Effector memory CD8-positive, alpha-beta T cell (primary cell): ENCODE measurements around the gene PCNT.

Experiments
- ATAC-seq: fragments of 150-1000 bp; cut with Tn5 transposase; replicated peaks from 2 replicates; pipeline ENCODE4 v1.10.0; 2021; ENCODE audit warnings: mild to moderate bottlenecking, moderate library complexity
- DNase-seq, 3 experiments: peaks; one replicate each; pipeline ENCODE4 v3.0.0; 2021
- H3K27ac Mint-ChIP-seq, 2 donors: one replicate each; pipeline ENCODE4 v1.8.0; 2022; ENCODE audit warnings: mild to moderate bottlenecking in 2 of 2, mixed read lengths in 2 of 2, moderate library complexity in 2 of 2
- H3K27me3 Mint-ChIP-seq, 2 donors: one replicate each; pipeline ENCODE4 v1.8.0; 2022; ENCODE audit warnings: mixed read lengths in 2 of 2
- H3K36me3 Mint-ChIP-seq: one replicate; pipeline ENCODE4 v1.8.0; 2022; ENCODE audit warnings: mild to moderate bottlenecking, moderate library complexity, mixed read lengths; ENCODE audit not compliant: insufficient read depth
- H3K4me1 Mint-ChIP-seq, 2 donors: one replicate each; pipeline ENCODE4 v1.8.0; 2022; ENCODE audit warnings: low read depth in 2 of 2, mixed read lengths in 2 of 2
- H3K4me3 Mint-ChIP-seq, 2 donors: one replicate each; pipeline ENCODE4 v1.8.0; 2022; ENCODE audit warnings: mild to moderate bottlenecking in 2 of 2, mixed read lengths in 2 of 2, moderate library complexity in 2 of 2
- H3K9me3 Mint-ChIP-seq, 2 donors: one replicate each; pipeline ENCODE4 v1.8.0; 2022; ENCODE audit warnings: mixed read lengths in 2 of 2
- total RNA-seq, 9 experiments: gene quantifications; one replicate each; lab custom pipeline; 2026; lab: John Stamatoyannopoulos, UW

Gene PCNT
- total RNA-seq = 82.8 to 313 (median 157) reads per million in 9 experiments

- ATAC-seq (peak; percentile 80), DNase-seq (peak; percentile 97 to 99 (median 97))
- H3K36me3 Mint-ChIP-seq = peaks cover 31% of the 10 kb centered on the region
- peak within 1 kb of the TSS; percentile 94 to 97 for H3K27ac Mint-ChIP-seq
- H3K9me3 Mint-ChIP-seq = no peaks in the 10 kb centered on the region
- no peaks in the 10 kb centered on the region for H3K27me3 Mint-ChIP-seq
- peak within 1 kb of the TSS; percentile 97 to 98 for H3K4me3 Mint-ChIP-seq
- H3K4me1 Mint-ChIP-seq = peaks cover 12 to 19% of the 10 kb centered on the region in 2 donors
Observed at GRCh38 chr21:46323710-46324389, at the start of gene PCNT, which contains the start of gene C21orf58. Gene PCNT (plus strand): TSS chr21:46324156. CDS start chr21:46324229, 73 bp downstream. Gene C21orf58 (minus strand): TSS chr21:46323870. CDS start chr21:46322738, 1,132 bp downstream.

GRCh38 chr21:46274797-46275390, 49.1 kb upstream of the PCNT start:
- H3K9me3 Mint-ChIP-seq = no peaks in the 10 kb centered on the region
- no peak overlapping the region for H3K4me3 Mint-ChIP-seq
- ATAC-seq (no peak), DNase-seq (no peak)
- peaks cover 1 to 4% of the 10 kb centered on the region in 2 donors for H3K4me1 Mint-ChIP-seq
- H3K27ac Mint-ChIP-seq = peak overlapping the region in 1 of 2 donors; percentile 57
- H3K27me3 Mint-ChIP-seq = no peaks in the 10 kb centered on the region
- H3K36me3 Mint-ChIP-seq = peaks cover 97% of the 10 kb centered on the region

DNA sequence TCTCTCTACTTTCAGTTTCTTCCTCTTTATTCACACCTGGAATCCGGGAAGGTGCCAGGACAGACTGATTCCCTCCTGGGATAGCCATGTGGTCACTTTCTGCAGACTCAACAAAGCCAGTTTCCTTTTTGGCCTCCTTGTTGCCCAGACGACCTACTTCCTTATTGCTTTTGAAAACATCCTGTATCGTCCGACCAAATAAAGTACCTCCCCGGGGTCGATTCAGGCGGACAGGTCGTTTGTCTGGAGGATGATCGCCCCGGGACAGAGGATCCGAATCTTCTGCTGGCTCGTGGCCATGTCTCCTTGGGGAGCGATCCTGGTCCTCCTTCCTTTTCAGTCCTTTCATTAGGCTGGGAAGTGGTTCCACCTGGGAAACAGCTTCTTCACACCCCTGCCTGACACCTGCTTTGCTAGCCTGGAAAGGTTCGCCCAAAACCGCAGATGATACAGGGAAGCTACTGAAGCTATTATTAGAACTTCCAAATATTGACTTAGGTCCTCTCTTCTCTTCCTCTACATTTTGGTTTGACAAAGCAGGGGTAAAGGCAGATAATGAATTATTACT, 39.8 kb upstream of the PCNT start:
- no peak for DNase-seq
- ATAC-seq = no peak
- Mint-ChIP-seq H3K9me3 (no peaks in the 10 kb centered on the region), H3K27ac (peak overlapping the region in 1 of 2 donors; percentile 32), H3K4me3 (peak overlapping the region; percentile 48 to 99), H3K27me3 (no peaks in the 10 kb centered on the region), H3K36me3 (peaks cover 47% of the 10 kb centered on the region), H3K4me1 (peaks cover 26 to 45% of the 10 kb centered on the region in 2 donors)

- Mint-ChIP-seq H3K4me3 (peak overlapping the region; percentile 89 to 99), H3K27me3 (no peaks in the 10 kb centered on the region), H3K36me3 (peaks cover 43% of the 10 kb centered on the region)
Observed at GRCh38 chr21:46284733-46285132, 39.2 kb upstream of the PCNT start.

DNA sequence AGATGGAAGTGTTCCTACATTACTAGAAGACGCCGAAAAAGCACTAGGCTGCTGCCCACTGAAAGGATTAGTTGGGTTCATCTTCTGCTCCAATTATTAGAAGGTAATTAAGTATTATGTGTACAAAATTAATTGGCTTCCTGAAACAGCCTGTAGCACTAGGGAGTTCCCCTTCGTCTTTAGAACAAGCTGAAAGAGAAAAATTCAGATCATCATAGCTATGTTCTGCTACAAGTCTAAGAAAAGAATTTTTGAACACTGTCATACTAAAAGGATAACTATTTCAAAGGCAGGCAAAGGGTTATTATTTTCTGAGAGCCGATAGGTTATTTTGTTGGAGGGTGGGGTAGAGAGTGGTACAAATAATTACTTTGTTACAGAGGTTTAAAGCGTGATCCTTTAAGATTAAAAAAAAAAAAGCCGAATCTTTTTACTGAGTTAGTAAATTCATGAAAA, 38.7 kb upstream of the PCNT start, which contains the start of gene MCM3AP:
Gene MCM3AP (minus strand): TSS at position 406 of the 456 bp plus-strand sequence. CDS start 325 bp downstream, at position 81.
- no peaks in the 10 kb centered on the region for H3K9me3 Mint-ChIP-seq
- no peak for DNase-seq
- peak within 1 kb of the TSS; percentile 89 to 99 for H3K4me3 Mint-ChIP-seq
- peak within 1 kb of the TSS; percentile 96 for H3K27ac Mint-ChIP-seq
- ATAC-seq = no peak
- peaks cover 29 to 49% of the 10 kb centered on the region in 2 donors for H3K4me1 Mint-ChIP-seq
- peaks cover 40% of the 10 kb centered on the region for H3K36me3 Mint-ChIP-seq
- H3K27me3 Mint-ChIP-seq = no peaks in the 10 kb centered on the region

More at GRCh38 chr21:46284733-46285132, 39.2 kb upstream of the PCNT start:
- DNase-seq (no peak), ATAC-seq (no peak)
- H3K27ac Mint-ChIP-seq = peak overlapping the region; percentile 96
- H3K4me1 Mint-ChIP-seq = peaks cover 28 to 47% of the 10 kb centered on the region in 2 donors
- no peaks in the 10 kb centered on the region for H3K9me3 Mint-ChIP-seq

GRCh38 chr21:46285761-46286647, 38.0 kb upstream of the PCNT start, which contains the start of gene YBEY:
Gene YBEY (plus strand): TSS chr21:46286342. CDS start chr21:46286914, 572 bp downstream.
- ATAC-seq (peak; percentile 87), DNase-seq (peak; percentile 75 to 78 (median 76))
- no peaks in the 10 kb centered on the region for H3K27me3 Mint-ChIP-seq
- H3K4me3 Mint-ChIP-seq = peak within 1 kb of the TSS; percentile 89 to 99
- H3K9me3 Mint-ChIP-seq = no peaks in the 10 kb centered on the region
- peaks cover 27 to 43% of the 10 kb centered on the region in 2 donors for H3K4me1 Mint-ChIP-seq
- H3K27ac Mint-ChIP-seq = peak within 1 kb of the TSS; percentile 96
- H3K36me3 Mint-ChIP-seq = peaks cover 39% of the 10 kb centered on the region

- Mint-ChIP-seq H3K9me3 (no peaks in the 10 kb centered on the region), H3K27me3 (no peaks in the 10 kb centered on the region), H3K4me3 (peak overlapping the region; percentile 89 to 99), H3K36me3 (peaks cover 37% of the 10 kb centered on the region), H3K27ac (peak overlapping the region; percentile 96), H3K4me1 (peaks cover 27 to 39% of the 10 kb centered on the region in 2 donors)
- DNase-seq (no peak), ATAC-seq (peak; percentile 16)
Observed at GRCh38 chr21:46286648-46287002, 37.3 kb upstream of the PCNT start.

- peak overlapping the region; percentile 89 to 99 for H3K4me3 Mint-ChIP-seq
- peak overlapping the region; percentile 96 for H3K27ac Mint-ChIP-seq
- no peaks in the 10 kb centered on the region for H3K27me3 Mint-ChIP-seq
- H3K9me3 Mint-ChIP-seq = no peaks in the 10 kb centered on the region
- DNase-seq = no peak
- peaks cover 27 to 39% of the 10 kb centered on the region in 2 donors for H3K4me1 Mint-ChIP-seq
- no peak for ATAC-seq
- H3K36me3 Mint-ChIP-seq = peaks cover 33% of the 10 kb centered on the region
Observed at GRCh38 chr21:46287541-46287940, 36.4 kb upstream of the PCNT start.

DNA sequence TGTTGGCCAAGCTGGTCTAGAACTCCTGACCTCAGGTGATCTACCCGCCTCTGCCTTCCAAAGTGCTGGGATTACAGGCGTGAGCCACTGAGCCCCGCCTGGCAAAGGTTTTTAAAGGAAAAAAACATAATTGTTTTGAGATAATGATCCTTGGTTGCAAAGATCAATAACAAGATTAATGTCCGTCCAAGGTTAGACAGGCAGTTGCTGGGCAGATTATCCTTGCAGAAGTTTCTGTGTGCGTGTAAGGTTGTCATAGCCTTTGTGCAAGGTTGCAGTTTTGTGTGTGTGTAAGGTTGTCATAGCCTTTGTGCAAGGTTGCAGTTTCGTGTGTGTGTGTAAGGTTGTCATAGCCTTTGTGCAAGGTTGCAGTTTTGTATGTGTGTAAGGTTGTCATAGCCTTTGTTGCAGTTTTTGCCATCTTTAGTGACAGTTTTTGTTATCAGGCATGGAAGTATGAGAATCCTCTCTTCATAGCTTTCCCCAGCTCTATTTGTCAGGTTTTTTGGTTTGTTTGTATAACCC, 34.2 kb upstream of the PCNT start:
- H3K4me1 Mint-ChIP-seq = peaks cover 19 to 22% of the 10 kb centered on the region in 2 donors
- no peak overlapping the region for H3K27ac Mint-ChIP-seq
- ATAC-seq (no peak), DNase-seq (no peak)
- no peaks in the 10 kb centered on the region for H3K27me3 Mint-ChIP-seq
- H3K9me3 Mint-ChIP-seq = no peaks in the 10 kb centered on the region
- no peak overlapping the region for H3K4me3 Mint-ChIP-seq
- peaks cover 27% of the 10 kb centered on the region for H3K36me3 Mint-ChIP-seq

GRCh38 chr21:46291561-46291960, 32.4 kb upstream of the PCNT start:
- H3K4me3 Mint-ChIP-seq = no peak overlapping the region
- DNase-seq (no peak), ATAC-seq (no peak)
- no peak overlapping the region for H3K27ac Mint-ChIP-seq
- H3K36me3 Mint-ChIP-seq = peaks cover 18% of the 10 kb centered on the region
- peaks cover 10 to 15% of the 10 kb centered on the region in 2 donors for H3K4me1 Mint-ChIP-seq
- no peaks in the 10 kb centered on the region for H3K9me3 Mint-ChIP-seq
- H3K27me3 Mint-ChIP-seq = peaks cover 0 to 8% of the 10 kb centered on the region in 2 donors

- Mint-ChIP-seq H3K27ac (no peak overlapping the region), H3K9me3 (no peaks in the 10 kb centered on the region), H3K27me3 (peaks cover 0 to 8% of the 10 kb centered on the region in 2 donors), H3K4me3 (no peak overlapping the region), H3K4me1 (peaks cover 1 to 9% of the 10 kb centered on the region in 2 donors), H3K36me3 (peaks cover 16% of the 10 kb centered on the region)
- DNase-seq (no peak), ATAC-seq (no peak)
Observed at GRCh38 chr21:46294647-46295176, 29.2 kb upstream of the PCNT start.

GRCh38 chr21:46295177-46295770, 28.7 kb upstream of the PCNT start:
- Mint-ChIP-seq H3K4me1 (peaks cover 0 to 7% of the 10 kb centered on the region in 2 donors), H3K27ac (peak overlapping the region; percentile 39 to 79), H3K27me3 (peaks cover 0 to 8% of the 10 kb centered on the region in 2 donors), H3K9me3 (no peaks in the 10 kb centered on the region), H3K4me3 (no peak overlapping the region), H3K36me3 (peaks cover 14% of the 10 kb centered on the region)
- no peak for ATAC-seq
- DNase-seq = no peak
